Measurements from ENCODE around the gene NMUR1.

DNA sequence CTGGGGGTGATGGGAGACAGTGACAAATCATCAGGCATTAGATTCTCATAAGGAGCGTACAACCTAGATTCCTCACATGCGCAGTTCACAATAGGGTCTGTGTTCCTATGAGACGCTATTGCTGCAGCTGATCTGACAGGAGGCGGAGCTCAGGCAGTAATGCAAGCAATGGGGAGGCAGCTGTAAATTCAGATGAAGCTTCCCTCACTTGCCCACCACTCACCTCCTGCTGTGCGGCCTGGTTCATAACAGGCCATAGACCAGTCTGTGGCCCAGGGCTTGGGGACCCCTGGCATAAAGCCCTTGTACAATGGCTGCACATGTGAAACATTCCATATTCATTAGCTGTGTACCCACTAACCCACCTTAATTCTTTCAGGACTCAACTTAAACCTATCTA, 18.0 kb downstream of the NMUR1 start:
- TF ChIP-seq TSHZ1 (tag by site-specific recombination; IDR thresholded peaks at IDR 0.05; ENCODE audit: borderline replicate concordance) (no peak), ZNF133 (tag by site-specific recombination; IDR thresholded peaks at IDR 0.05) (no peak), ZNF791 (tag by site-specific recombination; IDR thresholded peaks at IDR 0.05) (no peak), OSR2 (tag by site-specific recombination; IDR thresholded peaks at IDR 0.05) (no peak), ZNF146 (tag by site-specific recombination; IDR thresholded peaks at IDR 0.05) (no peak)
